GM21717 (cell line): ENCODE results near the gene KCTD12.

Experiments used
- ATAC-seq: cut with Tn5 transposase; IDR thresholded peaks from one replicate; pipeline ENCODE4 v1.9.1; 2021; ENCODE audit warnings: mild to moderate bottlenecking, moderate library complexity; ENCODE audit not compliant: unreplicated experiment

The KCTD12 gene

GRCh38 chr13:76861859-76862258, 24.3 kb downstream of the KCTD12 start:
- no peak for ATAC-seq

- no peak for ATAC-seq
Measured at GRCh38 chr13:76860706-76861105, 25.5 kb downstream of the KCTD12 start.

- no peak for ATAC-seq
Measured at GRCh38 chr13:76854894-76855293, 31.3 kb downstream of the KCTD12 start.

GRCh38 chr13:76853921-76854608, 32.1 kb downstream of the KCTD12 start:
- no peak for ATAC-seq

- ATAC-seq = no peak
Measured at GRCh38 chr13:76853481-76853880, 32.7 kb downstream of the KCTD12 start.

- ATAC-seq = no peak
Measured at GRCh38 chr13:76852986-76853385, 33.2 kb downstream of the KCTD12 start.

- no peak for ATAC-seq
Measured at GRCh38 chr13:76851961-76852360, 34.2 kb downstream of the KCTD12 start.

GRCh38 chr13:76849493-76849892, 36.7 kb downstream of the KCTD12 start:
- ATAC-seq = no peak

- ATAC-seq = no peak
Measured at GRCh38 chr13:76848596-76848995, 37.6 kb downstream of the KCTD12 start.

GRCh38 chr13:76846363-76846762, 39.8 kb downstream of the KCTD12 start:
- no peak for ATAC-seq

- ATAC-seq = no peak
Measured at GRCh38 chr13:76845865-76846264, 40.3 kb downstream of the KCTD12 start.

- no peak for ATAC-seq
Measured at GRCh38 chr13:76845367-76845766, 40.8 kb downstream of the KCTD12 start.

- ATAC-seq = no peak
Measured at GRCh38 chr13:76837801-76838200, 48.4 kb downstream of the KCTD12 start.

GRCh38 chr13:76836311-76836710, 49.9 kb downstream of the KCTD12 start:
- no peak for ATAC-seq

- no peak for ATAC-seq
Measured at GRCh38 chr13:76833441-76833954, 52.7 kb downstream of the KCTD12 start.

- ATAC-seq = no peak
Measured at GRCh38 chr13:76832258-76832988, 53.8 kb downstream of the KCTD12 start.

GRCh38 chr13:76830805-76831204, 55.4 kb downstream of the KCTD12 start:
- no peak for ATAC-seq
